Activated CD8-positive, alpha-beta memory T cell treated with anti-CD3 and anti-CD28 coated beads, Interleukin-2, amount 50 U/mL, for 1 hour (primary cell): Measurements from ENCODE around the gene CDCA8.
"Not testable (repeated sequence)": the region's sequence is repeated elsewhere in the genome, so short reads cannot be mapped to it uniquely, and the experiment has no call there.

Source experiments
- DNase-seq: peaks from one replicate; pipeline ENCODE4 v3.0.0-alpha.2; 2020; ENCODE audit errors: extremely low read depth

Gene CDCA8

GRCh38 chr1:37737975-37738374, 45.7 kb downstream of the CDCA8 start:
- DNase-seq = not testable (repeated sequence)

GRCh38 chr1:37738619-37739018, 46.3 kb downstream of the CDCA8 start:
- not testable (repeated sequence) for DNase-seq

- no peak for DNase-seq
These were observed 46.9 kb downstream of the CDCA8 start for GRCh38 chr1:37739222-37739621.

GRCh38 chr1:37741130-37741529, 48.8 kb downstream of the CDCA8 start:
- no peak for DNase-seq

GRCh38 chr1:37741662-37742061, 49.3 kb downstream of the CDCA8 start:
- DNase-seq = no peak

GRCh38 chr1:37746806-37747205, 54.5 kb downstream of the CDCA8 start:
- no peak for DNase-seq

- DNase-seq = no peak
These were observed 56.2 kb downstream of the CDCA8 start for GRCh38 chr1:37748565-37748964.

- no peak for DNase-seq
These were observed 59.9 kb downstream of the CDCA8 start for GRCh38 chr1:37752213-37752582.

GRCh38 chr1:37752583-37753471, 60.5 kb downstream of the CDCA8 start:
- no peak for DNase-seq

- DNase-seq = no peak
These were observed 61.4 kb downstream of the CDCA8 start for GRCh38 chr1:37753473-37754321.

- no peak for DNase-seq
These were observed 63.0 kb downstream of the CDCA8 start for GRCh38 chr1:37755290-37755689.

- no peak for DNase-seq
These were observed 63.7 kb downstream of the CDCA8 start for GRCh38 chr1:37755951-37756560.
